Measurements from ENCODE around the gene HOTAIR. TPM values are rescaled to one million over a fixed set of nuclear protein-coding genes. Genes with fewer than 3 reads are reported as not detected.

The HOTAIR gene
- total RNA-seq, 1 donor from 2014 or later, result not detected

GRCh38 chr12:53976172-53976822 lies 1.5 kb upstream of the HOTAIR start:
- DNase-seq, result no peak

- DNase-seq, result no peak
These were observed 862 bp upstream of the HOTAIR start for GRCh38 chr12:53975479-53976152.

GRCh38 chr12:53975064-53975471 lies 314 bp upstream of the HOTAIR start:
- no peak for DNase-seq

GRCh38 chr12:53973236-53974042 lies 1.3 kb downstream of the HOTAIR start:
- no peak for DNase-seq

- DNase-seq, result no peak
These were observed 2.0 kb downstream of the HOTAIR start, which contains the start of gene HOXC11 for GRCh38 chr12:53972722-53973235. HOXC11 (plus strand) TSS chr12:53973126; CDS start chr12:53973242, 116 bp downstream.

GRCh38 chr12:53972152-53972702 lies 2.5 kb downstream of the HOTAIR start:
- no peak for DNase-seq

GRCh38 chr12:53971686-53972085 lies 3.1 kb downstream of the HOTAIR start:
- DNase-seq, result no peak

- no peak for DNase-seq
These were observed 3.6 kb downstream of the HOTAIR start for GRCh38 chr12:53971129-53971528.

GRCh38 chr12:53970451-53970850 lies 4.3 kb downstream of the HOTAIR start:
- no peak for DNase-seq

GRCh38 chr12:53969588-53970259 lies 5.0 kb downstream of the HOTAIR start:
- DNase-seq, result no peak

- DNase-seq, result no peak
These were observed 6.3 kb downstream of the HOTAIR start for GRCh38 chr12:53968214-53969127.

GRCh38 chr12:53967421-53967925 lies 7.3 kb downstream of the HOTAIR start:
- no peak for DNase-seq

- DNase-seq, result no peak
These were observed 8.2 kb downstream of the HOTAIR start for GRCh38 chr12:53966385-53967133.

GRCh38 chr12:53966085-53966384 lies 8.7 kb downstream of the HOTAIR start:
- no peak for DNase-seq

GRCh38 chr12:53965281-53966084 lies 9.3 kb downstream of the HOTAIR start:
- no peak for DNase-seq

GRCh38 chr12:53964315-53964713 lies 10.4 kb downstream of the HOTAIR start:
- DNase-seq, result no peak

- no peak for DNase-seq
These were observed 11.1 kb downstream of the HOTAIR start for GRCh38 chr12:53963434-53964314.

- DNase-seq, result no peak
These were observed 11.7 kb downstream of the HOTAIR start for GRCh38 chr12:53963005-53963404.

All from occipital lobe (tissue), 2 donors.